CD8-positive, alpha-beta memory T cell (primary cell): Measurements from ENCODE around the gene DCC. TPM values are rescaled to one million over a fixed set of nuclear protein-coding genes. Genes with fewer than 3 reads are reported as not detected.
"Not testable (repeated sequence)": the region's sequence is repeated elsewhere in the genome, so short reads cannot be mapped to it uniquely, and the experiment has no call there.

Experiments
- CTCF ChIA-PET: fragments of 350-600 bp; sonication (Branson Sonifier 250); formaldehyde crosslinking; loops from one replicate; lab custom pipeline; 2021; ENCODE audit warnings: antibody characterized with exemption; lab: Charles Lee
- POLR2A ChIA-PET: fragments of 350-600 bp; sonication (Branson Sonifier 250); formaldehyde crosslinking; loops from one replicate; lab custom pipeline; 2021; ENCODE audit warnings: antibody characterized with exemption; lab: Charles Lee
- DNase-seq, 5 donors: peaks; one replicate each; pipeline versions ENCODE4 v3.0.0 to v3.0.0-alpha.2; 2020 to 2022; ENCODE audit warnings: mixed read lengths in 1 of 5
- H3K27ac ChIP-seq: one replicate; pipeline ENCODE4 v1.7.0; 2013; ENCODE audit warnings: low read depth, mild to moderate bottlenecking, low read length, moderate library complexity
- H3K27me3 ChIP-seq: 2 replicates; pipeline ENCODE4 v1.7.0; 2013; ENCODE audit warnings: low read length, mild to moderate bottlenecking; ENCODE audit not compliant: insufficient read depth, poor library complexity, severe bottlenecking
- H3K36me3 ChIP-seq: 2 replicates; pipeline ENCODE4 v1.7.0; 2013; ENCODE audit warnings: mild to moderate bottlenecking, low read length, moderate library complexity; ENCODE audit not compliant: insufficient read depth
- H3K4me1 ChIP-seq: 2 replicates; pipeline ENCODE4 v1.7.0; 2013; ENCODE audit warnings: mild to moderate bottlenecking, low read length, moderate library complexity; ENCODE audit not compliant: insufficient read depth
- H3K4me3 ChIP-seq: 2 replicates; pipeline ENCODE4 v1.7.0; 2013; ENCODE audit warnings: mild to moderate bottlenecking, low read length
- H3K9me3 ChIP-seq: 2 replicates; pipeline ENCODE4 v1.7.0; 2013; ENCODE audit warnings: mild to moderate bottlenecking, low read length
- H3K27ac Mint-ChIP-seq, 8 donors: one replicate each; pipeline ENCODE4 v1.8.0; 2020 to 2021; ENCODE audit warnings: mixed read lengths in 8 of 8, mild to moderate bottlenecking in 6 of 8, inconsistent platforms in 3 of 8, moderate library complexity in 3 of 8
- H3K27me3 Mint-ChIP-seq, 2 donors: one replicate each; pipeline ENCODE4 v1.8.0; 2020 to 2021; ENCODE audit warnings: mixed read lengths in 2 of 2, mild to moderate bottlenecking in 1 of 2, moderate library complexity in 1 of 2
- H3K36me3 Mint-ChIP-seq, 3 donors: one replicate each; pipeline ENCODE4 v1.8.0; 2020 to 2021; ENCODE audit warnings: mixed read lengths in 3 of 3, inconsistent platforms in 1 of 3, mild to moderate bottlenecking in 1 of 3
- H3K4me1 Mint-ChIP-seq, 3 donors: one replicate each; pipeline ENCODE4 v1.8.0; 2020 to 2021; ENCODE audit warnings: mixed read lengths in 3 of 3, inconsistent platforms in 1 of 3, mild to moderate bottlenecking in 1 of 3
- H3K4me3 Mint-ChIP-seq, 7 donors: one replicate each; pipeline ENCODE4 v1.8.0; 2020 to 2021; ENCODE audit warnings: mixed read lengths in 7 of 7, mild to moderate bottlenecking in 6 of 7, moderate library complexity in 4 of 7, inconsistent platforms in 2 of 7
- H3K9me3 Mint-ChIP-seq, 5 donors: one replicate each; pipeline ENCODE4 v1.8.0; 2020 to 2022; ENCODE audit warnings: mixed read lengths in 5 of 5, mild to moderate bottlenecking in 3 of 5, moderate library complexity in 2 of 5, inconsistent platforms in 1 of 5
- polyA plus RNA-seq: library from polyadenylated mRNA; unstranded; fragments of 300-500 nt; fragmentation: Illumina TruSeq; gene quantifications from one replicate; pipeline ENCODE4 v1.2.3, GENCODE V29; 2021
- total RNA-seq, 2 experiments: library from RNA; stranded (reverse); gene quantifications; one replicate each; pipeline ENCODE4 v1.2.3, GENCODE V29; 2021

The DCC gene
- total and polyA plus RNA-seq, 3 experiments from 2014 or later = not detected

DNA sequence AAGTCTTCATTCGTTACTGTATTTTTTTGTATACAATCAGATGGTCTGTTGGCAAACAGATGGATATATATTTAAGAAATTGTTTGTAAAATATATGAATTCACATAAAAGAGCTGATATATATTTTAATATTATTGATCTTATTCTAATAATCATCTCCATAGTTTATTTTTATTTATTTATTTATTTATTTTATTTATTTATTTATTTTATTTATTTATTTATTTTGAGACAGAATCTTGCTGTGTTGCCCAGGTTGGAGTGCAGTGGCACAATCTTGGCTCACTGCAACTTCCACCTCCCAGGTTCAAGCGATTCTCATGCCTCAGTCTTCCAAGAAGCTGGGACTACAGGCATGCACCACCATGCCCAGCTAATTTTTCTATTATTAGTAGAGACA lies 1128.2 kb downstream of the DCC start:
- H3K9me3 Mint-ChIP-seq = peaks cover 2 to 17% (median 6%) of the 10 kb centered on the region in 5 donors
- POLR2A ChIA-PET, H3K36me3 ChIP-seq, H3K4me3 ChIP-seq, DNase-seq, H3K9me3 ChIP-seq, H3K27ac Mint-ChIP-seq, H3K27me3 Mint-ChIP-seq, H3K4me1 Mint-ChIP-seq, H3K4me3 Mint-ChIP-seq, H3K4me1 ChIP-seq, H3K36me3 Mint-ChIP-seq, H3K27me3 ChIP-seq, CTCF ChIA-PET, H3K27ac ChIP-seq: not testable (repeated sequence)

DNA sequence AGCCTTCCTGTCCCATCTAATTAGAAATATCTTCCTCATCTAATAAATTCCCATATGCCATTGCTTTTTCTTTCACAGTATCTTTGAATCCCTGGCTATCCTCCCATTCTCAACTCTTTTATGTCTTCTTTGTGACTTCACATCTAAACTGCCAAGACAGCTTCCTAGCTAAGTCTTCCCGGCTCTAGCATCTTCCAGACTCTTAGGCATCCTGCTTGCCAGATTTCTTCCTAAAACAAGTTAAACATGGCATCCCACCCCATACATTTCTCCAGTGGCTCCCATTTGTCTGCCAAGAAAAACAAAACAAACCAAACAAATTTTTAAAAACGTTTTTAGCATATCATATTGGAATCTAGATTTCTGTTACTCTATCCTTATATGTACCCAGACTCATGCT lies 1132.5 kb downstream of the DCC start:
- H3K27me3 ChIP-seq = no peaks in the 10 kb centered on the region
- H3K4me3 ChIP-seq = no peak overlapping the region
- Mint-ChIP-seq H3K27ac (no peak overlapping the region), H3K4me3 (no peak overlapping the region), H3K36me3 (no peaks in the 10 kb centered on the region), H3K27me3 (no peaks in the 10 kb centered on the region), H3K9me3 (peaks cover 2 to 13% (median 5%) of the 10 kb centered on the region in 5 donors), H3K4me1 (no peaks in the 10 kb centered on the region)
- no peak for DNase-seq
- H3K36me3 ChIP-seq = no peaks in the 10 kb centered on the region
- no peaks in the 10 kb centered on the region for H3K9me3 ChIP-seq
- no peak overlapping the region for H3K27ac ChIP-seq
- H3K4me1 ChIP-seq = no peaks in the 10 kb centered on the region
- ChIA-PET CTCF (no interaction called here), POLR2A (no interaction called here)

DNA sequence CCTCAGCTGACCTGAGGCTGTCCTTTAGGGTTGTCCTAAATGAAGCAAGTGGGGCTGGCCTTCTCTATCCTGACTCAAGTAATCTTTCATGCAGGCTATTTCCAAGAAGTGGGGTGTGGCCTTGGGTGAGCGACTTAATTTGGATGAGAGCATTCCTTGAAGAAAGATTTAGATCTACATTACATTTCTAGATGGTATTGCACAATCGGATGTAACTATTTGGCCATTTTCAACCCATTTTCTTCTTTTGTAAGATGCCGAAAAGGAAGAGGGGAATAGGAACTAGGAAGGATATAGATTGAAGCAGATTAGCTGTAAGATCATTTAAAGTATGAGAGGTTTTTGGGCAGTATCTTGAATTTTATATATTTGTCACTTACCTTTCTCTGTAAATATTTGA lies 1138.2 kb downstream of the DCC start:
- Histone ChIP-seq H3K36me3 (no peaks in the 10 kb centered on the region), H3K9me3 (no peaks in the 10 kb centered on the region), H3K4me3 (no peak overlapping the region), H3K27me3 (no peaks in the 10 kb centered on the region), H3K27ac (no peak overlapping the region), H3K4me1 (no peaks in the 10 kb centered on the region)
- ChIA-PET CTCF (no interaction called here), POLR2A (no interaction called here)
- Mint-ChIP-seq H3K36me3 (no peaks in the 10 kb centered on the region), H3K4me3 (no peak overlapping the region), H3K27me3 (no peaks in the 10 kb centered on the region), H3K9me3 (peaks cover 0 to 11% (median 0%) of the 10 kb centered on the region in 5 donors), H3K4me1 (no peaks in the 10 kb centered on the region), H3K27ac (no peak overlapping the region)
- DNase-seq = no peak

DNA sequence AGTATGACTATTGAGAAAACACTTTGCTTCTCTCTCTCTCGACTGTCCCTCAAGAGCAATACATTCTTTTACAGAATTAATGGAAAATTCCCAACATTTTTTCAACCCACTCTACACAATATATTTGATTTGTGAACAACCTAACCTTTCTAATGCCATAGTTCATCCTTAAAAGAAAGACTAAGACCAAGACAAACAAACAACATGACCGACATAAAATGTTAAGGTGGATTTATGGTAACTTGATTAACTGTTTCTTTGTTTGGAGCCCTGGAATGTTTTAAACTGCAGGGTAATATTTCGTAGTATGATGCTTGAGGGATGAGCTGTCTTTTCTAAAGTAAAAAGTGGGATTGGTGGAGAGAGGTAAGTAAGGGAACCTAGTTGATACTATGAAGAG lies 1146.3 kb downstream of the DCC start:
- Mint-ChIP-seq H3K9me3 (peaks cover 0 to 5% (median 3%) of the 10 kb centered on the region in 5 donors), H3K4me3 (no peak overlapping the region), H3K4me1 (no peaks in the 10 kb centered on the region), H3K27me3 (no peaks in the 10 kb centered on the region), H3K27ac (no peak overlapping the region), H3K36me3 (no peaks in the 10 kb centered on the region)
- H3K4me1 ChIP-seq = no peaks in the 10 kb centered on the region
- POLR2A ChIA-PET = no interaction called here
- H3K27ac ChIP-seq = no peak overlapping the region
- no peaks in the 10 kb centered on the region for H3K27me3 ChIP-seq
- H3K36me3 ChIP-seq = no peaks in the 10 kb centered on the region
- DNase-seq = no peak
- H3K9me3 ChIP-seq = no peaks in the 10 kb centered on the region
- CTCF ChIA-PET = no interaction called here
- H3K4me3 ChIP-seq = no peak overlapping the region

DNA sequence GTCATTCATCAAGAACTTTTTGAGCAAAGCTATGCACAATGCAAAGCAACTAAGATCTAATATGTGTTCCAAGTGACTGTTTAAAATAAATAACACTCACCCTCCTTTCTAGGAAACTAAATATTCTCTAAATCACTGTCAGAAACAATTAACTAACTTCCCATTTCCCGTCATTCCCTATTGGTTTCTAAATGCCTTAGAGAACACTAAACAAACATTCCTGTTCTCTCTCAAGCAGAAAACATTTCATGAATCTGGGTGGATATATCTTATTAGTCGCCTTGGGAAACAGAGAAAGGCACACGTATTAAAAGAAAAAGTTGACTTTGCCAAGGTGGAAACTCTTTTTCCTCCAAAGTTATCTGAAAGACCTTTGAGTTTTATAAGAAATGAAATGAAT lies 1149.3 kb downstream of the DCC start:
- no peaks in the 10 kb centered on the region for H3K36me3 ChIP-seq
- DNase-seq = no peak
- no peaks in the 10 kb centered on the region for H3K9me3 ChIP-seq
- Mint-ChIP-seq H3K27ac (no peak overlapping the region), H3K36me3 (no peaks in the 10 kb centered on the region), H3K4me1 (no peaks in the 10 kb centered on the region), H3K9me3 (peaks cover 3 to 9% (median 7%) of the 10 kb centered on the region in 5 donors), H3K4me3 (no peak overlapping the region), H3K27me3 (no peaks in the 10 kb centered on the region)
- H3K27ac ChIP-seq = no peak overlapping the region
- ChIA-PET CTCF (no interaction called here), POLR2A (no interaction called here)
- no peaks in the 10 kb centered on the region for H3K27me3 ChIP-seq
- no peak overlapping the region for H3K4me3 ChIP-seq
- no peaks in the 10 kb centered on the region for H3K4me1 ChIP-seq

GRCh38 chr18:53490019-53490418 lies 1150.0 kb downstream of the DCC start:
- no peak overlapping the region for H3K4me3 ChIP-seq
- H3K27ac Mint-ChIP-seq = no peak overlapping the region
- POLR2A ChIA-PET = no interaction called here
- H3K4me1 ChIP-seq = no peaks in the 10 kb centered on the region
- H3K27me3 Mint-ChIP-seq = no peaks in the 10 kb centered on the region
- CTCF ChIA-PET = no interaction called here
- no peak overlapping the region for H3K4me3 Mint-ChIP-seq
- no peaks in the 10 kb centered on the region for H3K27me3 ChIP-seq
- no peaks in the 10 kb centered on the region for H3K36me3 Mint-ChIP-seq
- no peaks in the 10 kb centered on the region for H3K4me1 Mint-ChIP-seq
- DNase-seq = no peak
- peaks cover 3 to 12% (median 7%) of the 10 kb centered on the region in 5 donors for H3K9me3 Mint-ChIP-seq
- H3K36me3 ChIP-seq = no peaks in the 10 kb centered on the region
- H3K27ac ChIP-seq = no peak overlapping the region
- no peaks in the 10 kb centered on the region for H3K9me3 ChIP-seq

- Mint-ChIP-seq H3K9me3 (peaks cover 7 to 19% (median 13%) of the 10 kb centered on the region in 5 donors), H3K4me1 (no peaks in the 10 kb centered on the region), H3K36me3 (no peaks in the 10 kb centered on the region), H3K27ac (no peak overlapping the region), H3K4me3 (no peak overlapping the region), H3K27me3 (no peaks in the 10 kb centered on the region)
- CTCF ChIA-PET = no interaction called here
- no peak overlapping the region for H3K27ac ChIP-seq
- H3K36me3 ChIP-seq = no peaks in the 10 kb centered on the region
- DNase-seq = no peak
- no peaks in the 10 kb centered on the region for H3K9me3 ChIP-seq
- no peak overlapping the region for H3K4me3 ChIP-seq
- no peaks in the 10 kb centered on the region for H3K4me1 ChIP-seq
- no peaks in the 10 kb centered on the region for H3K27me3 ChIP-seq
- POLR2A ChIA-PET = no interaction called here
These were observed 1156.0 kb downstream of the DCC start for GRCh38 chr18:53496028-53496427.

- H3K4me1 Mint-ChIP-seq = no peaks in the 10 kb centered on the region
- no peaks in the 10 kb centered on the region for H3K4me1 ChIP-seq
- H3K4me3 ChIP-seq = no peak overlapping the region
- no peaks in the 10 kb centered on the region for H3K36me3 Mint-ChIP-seq
- no peak overlapping the region for H3K27ac ChIP-seq
- POLR2A ChIA-PET = no interaction called here
- DNase-seq = no peak
- peaks cover 0 to 25% (median 3%) of the 10 kb centered on the region in 5 donors for H3K9me3 Mint-ChIP-seq
- H3K36me3 ChIP-seq = no peaks in the 10 kb centered on the region
- no peaks in the 10 kb centered on the region for H3K27me3 ChIP-seq
- no peak overlapping the region for H3K4me3 Mint-ChIP-seq
- CTCF ChIA-PET = no interaction called here
- no peak overlapping the region for H3K27ac Mint-ChIP-seq
- H3K9me3 ChIP-seq = no peaks in the 10 kb centered on the region
- H3K27me3 Mint-ChIP-seq = no peaks in the 10 kb centered on the region
These were observed 1164.0 kb downstream of the DCC start for GRCh38 chr18:53503914-53504441.

GRCh38 chr18:53508529-53508928 lies 1168.5 kb downstream of the DCC start:
- no peak overlapping the region for H3K4me3 Mint-ChIP-seq
- H3K4me1 Mint-ChIP-seq = no peaks in the 10 kb centered on the region
- DNase-seq = no peak
- no peaks in the 10 kb centered on the region for H3K27me3 ChIP-seq
- peaks cover 0 to 17% (median 3%) of the 10 kb centered on the region in 5 donors for H3K9me3 Mint-ChIP-seq
- H3K4me3 ChIP-seq = no peak overlapping the region
- H3K36me3 Mint-ChIP-seq = no peaks in the 10 kb centered on the region
- H3K9me3 ChIP-seq = no peaks in the 10 kb centered on the region
- ChIA-PET CTCF (no interaction called here), POLR2A (no interaction called here)
- no peaks in the 10 kb centered on the region for H3K36me3 ChIP-seq
- H3K4me1 ChIP-seq = no peaks in the 10 kb centered on the region
- H3K27ac ChIP-seq = no peak overlapping the region
- H3K27me3 Mint-ChIP-seq = no peaks in the 10 kb centered on the region
- no peak overlapping the region for H3K27ac Mint-ChIP-seq
